K562 (cell line): ENCODE data around the gene HMCN2. TPM values are rescaled to one million over a fixed set of nuclear protein-coding genes. Genes with fewer than 3 reads are reported as not detected.

Experiments
- ATAC-seq: fragments of 200-7000 bp; cut with Tn5 transposase; 3 replicates; pipeline ENCODE4 v1.9.1; 2020; ENCODE audit warnings: moderate library complexity
- BruUV-seq: library from RNA; stranded (reverse); fragments of 400-500 nt; replicated peaks from 2 replicates; lab custom pipeline; 2021; lab: Mats Ljungman, UMichigan
- CTCF ChIA-PET: fragments of 300-600 bp; formaldehyde crosslinking; extraction: SDS; loops from one replicate; lab custom pipeline; 2021; ENCODE audit warnings: low intra/inter-chr PET ratio; lab: Yijun Ruan, JAX
- POLR2A ChIA-PET: fragments of 300-600, 350-650 bp; sonication (Branson Sonifier 250); formaldehyde crosslinking; extraction: SDS; loops from one replicate; lab custom pipeline; 2021; ENCODE audit warnings: antibody characterized with exemption, inconsistent platforms; lab: Yijun Ruan, JAX
- DNase-seq, 4 experiments: peaks; one replicate each; pipeline versions ENCODE4 v3.0.0 to v3.0.0-alpha.2; 2011 to 2018; ENCODE audit warnings: low spot score in 3 of 4, mixed read lengths in 3 of 4; ENCODE audit errors: extremely low read depth in 1 of 4
- FAIRE-seq: peaks from 2 replicates; lab custom pipeline; 2011; peaks lifted over from hg19 to GRCh38; lab: Jason Lieb, UNC
- H2AFZ ChIP-seq: 2 replicates; pipeline ENCODE4 v1.6.0; 2011; ENCODE audit warnings: low read depth, low read length, control low read depth, inconsistent platforms
- H3K27ac ChIP-seq: fragments of 200-600 bp; 3 replicates; pipeline ENCODE4 v1.8.0; 2011; ENCODE audit warnings: low read depth, mild to moderate bottlenecking, control low read depth, inconsistent platforms, low read length, moderate library complexity, mixed read lengths; ENCODE audit errors: extremely low read depth
- H3K27me3 ChIP-seq, 2 experiments: fragments of 300-600 bp in 1 of 2; 2 replicates in 1 of 2; 3 replicates in 1 of 2; pipeline versions ENCODE4 v1.6.0 to v1.8.0; 2011; ENCODE audit warnings: inconsistent platforms in 2 of 2, low read length in 2 of 2, mild to moderate bottlenecking in 1 of 2, mixed read lengths in 1 of 2, moderate library complexity in 1 of 2; ENCODE audit not compliant: control insufficient read depth in 2 of 2, insufficient read depth in 2 of 2
- H3K36me3 ChIP-seq: fragments of 300-600 bp; 3 replicates; pipeline ENCODE4 v1.8.0; 2011; ENCODE audit warnings: mild to moderate bottlenecking, low read length, inconsistent platforms; ENCODE audit not compliant: control insufficient read depth, insufficient read depth
- H3K4me1 ChIP-seq, 2 experiments: fragments of 200-600 bp in 1 of 2; replicated peaks in 1 of 2; 2 replicates in 1 of 2; 3 replicates in 1 of 2; pipeline versions ENCODE4 v1.5.1 to v1.8.0; 2011; ENCODE audit warnings: inconsistent platforms in 2 of 2, low read length in 2 of 2, mild to moderate bottlenecking in 1 of 2, mixed read lengths in 1 of 2, moderate library complexity in 1 of 2; ENCODE audit not compliant: control insufficient read depth in 2 of 2, insufficient read depth in 2 of 2
- H3K4me2 ChIP-seq: 2 replicates; pipeline ENCODE4 v1.6.1; 2011; ENCODE audit warnings: low read length, control low read depth, inconsistent platforms, mixed read lengths; ENCODE audit not compliant: insufficient read depth
- H3K4me3 ChIP-seq: fragments of 200-600 bp; sonication (generic), shearing (Covaris generic); 2 replicates; pipeline ENCODE4 v1.5.1; 2016; ENCODE audit warnings: control low read depth, inconsistent platforms
- H3K79me2 ChIP-seq: fragments of 200-600 bp; 3 replicates; pipeline ENCODE4 v1.8.0; 2011; ENCODE audit warnings: low read length, inconsistent platforms; ENCODE audit not compliant: control insufficient read depth, insufficient read depth
- H3K9ac ChIP-seq, 2 experiments: 2 replicates each; pipeline versions ENCODE4 v1.6.0 to v1.6.1; 2011; ENCODE audit warnings: low read depth in 2 of 2, low read length in 2 of 2, control low read depth in 1 of 2, inconsistent platforms in 1 of 2, mild to moderate bottlenecking in 1 of 2, mixed read lengths in 1 of 2; ENCODE audit not compliant: insufficient read depth in 1 of 2
- H3K9me1 ChIP-seq: one replicate; pipeline ENCODE4 v1.6.0; 2011; ENCODE audit warnings: inconsistent platforms, mild to moderate bottlenecking, low read length, moderate library complexity; ENCODE audit not compliant: control insufficient read depth, insufficient read depth
- H3K9me3 ChIP-seq: replicated peaks from 2 replicates; pipeline ENCODE4 v1.5.1; 2011; ENCODE audit warnings: low read depth, low read length, inconsistent platforms; ENCODE audit not compliant: control insufficient read depth, insufficient read depth
- H4K20me1 ChIP-seq: replicated peaks from 2 replicates; pipeline ENCODE4 v1.6.1; 2011; ENCODE audit warnings: low read length, inconsistent platforms, mixed read lengths; ENCODE audit not compliant: control insufficient read depth, insufficient read depth
- ATF2 ChIP-seq: sonication (generic); formaldehyde crosslinking; IDR thresholded peaks from 2 replicates; pipeline ENCODE4 v1.8.1; 2022; ENCODE audit warnings: missing genetic modification reagents
- ETV5 ChIP-seq: sonication (generic); formaldehyde crosslinking; IDR thresholded peaks from 2 replicates; pipeline ENCODE4 v1.4.0; 2020; ENCODE audit warnings: low read depth, mild to moderate bottlenecking, missing genetic modification reagents
- FIP1L1 ChIP-seq: fragments of 200-400 bp; formaldehyde crosslinking; IDR thresholded peaks from 2 replicates; pipeline ENCODE4 v1.6.1; 2018; ENCODE audit warnings: mild to moderate bottlenecking, low read depth, low read length; ENCODE audit not compliant: poor library complexity, severe bottlenecking
- FOXK2 ChIP-seq, 2 experiments: fragments of 450-650 bp; IDR thresholded peaks in 1 of 2; conservative IDR thresholded peaks in 1 of 2; 2 replicates each; pipeline ENCODE4 v1.6.1; 2016; ENCODE audit warnings: low read depth in 2 of 2, mild to moderate bottlenecking in 1 of 2
- HMGXB4 ChIP-seq: sonication (generic); formaldehyde crosslinking; IDR thresholded peaks from 2 replicates; pipeline ENCODE4 v1.8.1; 2023; ENCODE audit warnings: mild to moderate bottlenecking, missing genetic modification reagents
- KAT7 ChIP-seq: sonication (generic); formaldehyde crosslinking; IDR thresholded peaks from 2 replicates; pipeline ENCODE4 v1.8.0; 2022; ENCODE audit warnings: missing genetic modification reagents, mild to moderate bottlenecking, borderline replicate concordance
- MBD2 ChIP-seq: sonication (generic); IDR thresholded peaks from 2 replicates; pipeline ENCODE4 v1.6.1; 2016; ENCODE audit warnings: low read depth, borderline replicate concordance
- POLR2G ChIP-seq: fragments of 200-400 bp; formaldehyde crosslinking; IDR thresholded peaks from 2 replicates; pipeline ENCODE4 v1.6.1; 2017; ENCODE audit warnings: low read depth, mild to moderate bottlenecking, antibody characterized with exemption, low read length, moderate library complexity
- TCF7L2 ChIP-seq: fragments of 150-350 bp; IDR thresholded peaks from 2 replicates; pipeline ENCODE4 v1.6.1; 2016; ENCODE audit warnings: low read depth, mild to moderate bottlenecking, low read length, moderate library complexity
- ZKSCAN3 ChIP-seq: fragments of 250-450 bp; sonication (Bioruptor Pico); IDR thresholded peaks from 2 replicates; pipeline ENCODE4 v1.4.0; 2020
- ZNF217 ChIP-seq: sonication (generic); formaldehyde crosslinking; IDR thresholded peaks from 2 replicates; pipeline ENCODE4 v1.8.0; 2022; ENCODE audit warnings: mild to moderate bottlenecking, missing genetic modification reagents
- WGBS: fragments of 100-300 bp; shearing (Covaris generic); methylation state at CpG from one replicate; pipeline ENCODE4 v1.1.6; 2016; ENCODE audit warnings: low coverage, mixed read lengths; ENCODE audit not compliant: insufficient coverage; ENCODE audit errors: missing lambda C conversion rate; 5-methylcytosine and 5-hydroxymethylcytosine counted together
- in situ Hi-C: fragments of 300-500 bp; cut with MboI; formaldehyde crosslinking; loops from 4 replicates; pipeline ENCODE4 v1.15.0; 2018; ENCODE audit warnings: inconsistent platforms, mixed read lengths
- intact Hi-C: fragments of 100-400 bp; cut with micrococcal nuclease; formaldehyde crosslinking; loops from 2 replicates; pipeline ENCODE4 v1.14.2; 2022
- polyA plus RNA-seq, 8 experiments: library from polyadenylated mRNA; depleted of rRNA in 4 of 8; stranded (reverse) in 5 of 8; unstranded in 3 of 8; fragments of >200 nt; fragmentation: Nextera tagmentation in 2 of 8; fragmentation: Illumina TruSeq in 1 of 8; extraction: Ambion mirVana in 2 of 8; extraction: Trizol in 1 of 8; gene quantifications; 2 replicates each; pipeline versions ENCODE4 v1.2.1 to v1.2.3, GENCODE V29; 2011 to 2014; ENCODE audit warnings: inconsistent platforms in 1 of 8, missing spikeins in 1 of 8
- total RNA-seq, 7 experiments: library from RNA; depleted of rRNA in 6 of 7; stranded (reverse); fragments of >200 nt in 6 of 7; fragmentation: Illumina TruSeq in 2 of 7; extraction: Trizol in 2 of 7; gene quantifications; 2 replicates each; pipeline versions ENCODE4 v1.2.1 to v1.2.3, GENCODE V29; 2011 to 2021; ENCODE audit warnings: low replicate concordance in 1 of 7

The HMCN2 gene
- total and polyA plus RNA-seq, 9 of the 15 experiments (the other 6 are each of a cell fraction or from before 2014, with no cell fraction given) = 0.01 TPM; not detected in 8

GRCh38 chr9:130424595-130425454, 159.3 kb downstream of the HMCN2 start (continued):
- TF ChIP-seq ZNF217 (CRISPR knock-in tag) = no peak
- TF ChIP-seq ETV5 (CRISPR knock-in tag) = no peak

GRCh38 chr9:130425741-130426466, 160.3 kb downstream of the HMCN2 start:
- Histone ChIP-seq H2AFZ (no peak overlapping the region), H4K20me1 (no peaks in the 10 kb centered on the region; the same call in 1 of the 2 replicates), H3K4me2 (no peak overlapping the region), H3K9me3 (peaks cover 3% of the 10 kb centered on the region; the same call in 1 of the 2 replicates), H3K9me1 (no peaks in the 10 kb centered on the region), H3K9ac (no peak overlapping the region), H3K4me3 (no peak overlapping the region), H3K27me3 (peaks cover 47 to 90% of the 10 kb centered on the region in 2 experiments; a peak in 4 of 5 replicates), H3K27ac (no peak overlapping the region), H3K36me3 (no peaks in the 10 kb centered on the region), H3K4me1 (peaks cover 0 to 27% of the 10 kb centered on the region in 2 experiments; a peak in 2 of 5 replicates), H3K79me2 (no peaks in the 10 kb centered on the region)
- TF ChIP-seq POLR2G (no peak), HMGXB4 (CRISPR knock-in tag) (no peak), FIP1L1 (no peak), TCF7L2 (no peak), ZKSCAN3 (CRISPR knock-in tag) (no peak), FOXK2 (conservative IDR thresholded peaks at IDR 0.05 in 1 of 2, IDR thresholded peaks at IDR 0.05 in 1 of 2; ENCODE audit: low read depth in 2 of 2) (no peak), KAT7 (CRISPR knock-in tag) (no peak), MBD2 (no peak), ATF2 (CRISPR knock-in tag) (no peak)
- in situ Hi-C loops = loop anchor here (10.0 kb wide), 1 partner anchor 761 kb away; the partner anchor contains the start of gene PRRX2
- FAIRE-seq (no peak), ATAC-seq (no peak), DNase-seq (no peak)
- no TSS peak for BruUV-seq
- ChIA-PET POLR2A (interaction anchor here (0.6 to 0.7 kb wide), 2 partner anchors 210 to 1231 kb away, joined by 3 read pairs; no protein-coding TSS in a partner anchor), CTCF (no interaction called here)
- WGBS = 3% methylated on average over 21 of the region's 21 CpGs
- intact Hi-C loops = no loop called here
